H1 (cell line): Measurements from ENCODE around the gene PLCB1. TPM values are rescaled to one million over a fixed set of nuclear protein-coding genes. Genes with fewer than 3 reads are reported as not detected.

Experiments used
- CTCF ChIA-PET: fragments of 300-600 bp; sonication (Branson Sonifier 250); formaldehyde crosslinking; loops from one replicate; lab custom pipeline; 2021; ENCODE audit not compliant: partially characterized antibody; lab: Charles Lee
- POLR2A ChIA-PET: fragments of 300-600 bp; sonication (Branson Sonifier 250); formaldehyde crosslinking; loops from one replicate; lab custom pipeline; 2021; ENCODE audit warnings: inconsistent platforms; ENCODE audit not compliant: partially characterized antibody; lab: Charles Lee
- DNase-seq, 2 experiments: peaks; one replicate each; pipeline versions ENCODE4 v3.0.0 to v3.0.0-alpha.2; 2010 to 2022; ENCODE audit warnings: low spot score in 2 of 2, low read depth in 1 of 2, mixed read lengths in 1 of 2
- FAIRE-seq: peaks from 2 replicates; lab custom pipeline; 2011; peaks lifted over from hg19 to GRCh38; lab: Jason Lieb, UNC
- H2AFZ ChIP-seq: 2 replicates; pipeline ENCODE4 v1.8.1; 2012; ENCODE audit warnings: low read length, inconsistent platforms
- H2AK5ac ChIP-seq: 2 replicates; pipeline ENCODE4 v1.6.1; 2013; ENCODE audit warnings: low read depth, low read length
- H2BK120ac ChIP-seq: replicated peaks from 2 replicates; pipeline ENCODE3; 2013; ENCODE audit warnings: low read depth, low read length, inconsistent platforms
- H2BK12ac ChIP-seq: 2 replicates; pipeline ENCODE4 v1.6.1; 2013; ENCODE audit warnings: low read depth, low read length
- H2BK15ac ChIP-seq: 2 replicates; pipeline ENCODE4 v1.6.1; 2013; ENCODE audit warnings: low read length
- H2BK20ac ChIP-seq: 2 replicates; pipeline ENCODE4 v1.6.1; 2013; ENCODE audit warnings: low read length
- H2BK5ac ChIP-seq: 2 replicates; pipeline ENCODE4 v1.6.1; 2013; ENCODE audit warnings: low read depth, low read length
- H3K14ac ChIP-seq: 2 replicates; pipeline ENCODE4 v1.6.1; 2013; ENCODE audit warnings: inconsistent platforms; ENCODE audit not compliant: insufficient read length
- H3K18ac ChIP-seq: 2 replicates; pipeline ENCODE4 v1.6.1; 2013; ENCODE audit warnings: low read length; ENCODE audit errors: extremely low read depth
- H3K23ac ChIP-seq: 2 replicates; pipeline ENCODE4 v1.6.1; 2013; ENCODE audit warnings: inconsistent platforms; ENCODE audit not compliant: insufficient read length
- H3K23me2 ChIP-seq: 2 replicates; pipeline ENCODE4 v1.6.1; 2013; ENCODE audit warnings: low read depth, low read length
- H3K27ac ChIP-seq: 2 replicates; pipeline ENCODE4 v1.6.1; 2011; ENCODE audit warnings: low read depth, low read length, inconsistent platforms
- H3K27me3 ChIP-seq, 4 experiments: replicated peaks in 1 of 4; 1 replicate in 1 of 4; 2 replicates in 3 of 4; pipeline versions ENCODE4 v1.6.1 to v1.8.1; 2011 to 2013; ENCODE audit warnings: low read length in 3 of 4, mild to moderate bottlenecking in 3 of 4, inconsistent platforms in 2 of 4, mixed read lengths in 2 of 4, moderate library complexity in 1 of 4; ENCODE audit not compliant: control insufficient read depth in 3 of 4, insufficient read depth in 3 of 4; ENCODE audit errors: extremely low read depth in 1 of 4
- H3K36me3 ChIP-seq, 4 experiments: 2 replicates each; pipeline versions ENCODE4 v1.6.1 to v1.8.1; 2011 to 2013; ENCODE audit warnings: mild to moderate bottlenecking in 4 of 4, low read length in 3 of 4, moderate library complexity in 2 of 4, control low read depth in 1 of 4, inconsistent platforms in 1 of 4; ENCODE audit not compliant: insufficient read depth in 4 of 4, control insufficient read depth in 2 of 4
- H3K4ac ChIP-seq: replicated peaks from 2 replicates; pipeline ENCODE3; 2013; ENCODE audit warnings: low read length, low read depth, mixed read lengths, inconsistent platforms; ENCODE audit not compliant: insufficient read length
- H3K4me1 ChIP-seq, 4 experiments: replicated peaks in 1 of 4; 1 replicate in 1 of 4; 2 replicates in 3 of 4; pipeline versions ENCODE4 v1.6.1 to v1.8.1; 2011 to 2013; ENCODE audit warnings: low read length in 3 of 4, inconsistent platforms in 2 of 4, mixed read lengths in 1 of 4; ENCODE audit not compliant: insufficient read depth in 4 of 4, control insufficient read depth in 3 of 4
- H3K4me2 ChIP-seq, 2 experiments: 2 replicates each; pipeline versions ENCODE4 v1.6.1 to v1.8.1; 2011 to 2013; ENCODE audit warnings: low read depth in 2 of 2, low read length in 2 of 2, control low read depth in 1 of 2, inconsistent platforms in 1 of 2, mild to moderate bottlenecking in 1 of 2; ENCODE audit not compliant: insufficient read depth in 1 of 2
- H3K4me3 ChIP-seq, 4 experiments: fragments of 200-600, 300-600 bp in 1 of 4; sonication (generic), shearing (Covaris generic), sonication (Bioruptor Twin) in 1 of 4; 2 replicates each; pipeline versions ENCODE4 v1.5.1 to v1.8.1; 2011 to 2016; ENCODE audit warnings: low read length in 4 of 4, low read depth in 3 of 4, control low read depth in 2 of 4, inconsistent platforms in 2 of 4, mild to moderate bottlenecking in 2 of 4, mixed read lengths in 1 of 4, moderate library complexity in 1 of 4; ENCODE audit not compliant: insufficient read depth in 2 of 4; ENCODE audit errors: extremely low read depth in 1 of 4
- H3K56ac ChIP-seq: replicated peaks from 2 replicates; pipeline ENCODE3; 2013; ENCODE audit warnings: low read depth, mild to moderate bottlenecking, mixed read lengths, low read length, inconsistent platforms; ENCODE audit not compliant: insufficient read length
- H3K79me1 ChIP-seq: 2 replicates; pipeline ENCODE4 v1.6.1; 2013; ENCODE audit warnings: low read depth, low read length, control low read depth
- H3K79me2 ChIP-seq, 2 experiments: 2 replicates each; pipeline versions ENCODE4 v1.6.1 to v1.8.1; 2012 to 2013; ENCODE audit warnings: low read length in 2 of 2, mild to moderate bottlenecking in 2 of 2, inconsistent platforms in 1 of 2; ENCODE audit not compliant: insufficient read depth in 2 of 2, control insufficient read depth in 1 of 2
- H3K9ac ChIP-seq, 4 experiments: replicated peaks in 1 of 4; 1 replicate in 1 of 4; 2 replicates in 3 of 4; pipeline versions ENCODE4 v1.6.1 to v1.8.1; 2011 to 2013; ENCODE audit warnings: low read depth in 3 of 4, low read length in 3 of 4, control low read depth in 2 of 4, mild to moderate bottlenecking in 2 of 4, moderate library complexity in 2 of 4, inconsistent platforms in 1 of 4; ENCODE audit errors: extremely low read depth in 1 of 4
- H3K9me3 ChIP-seq, 2 experiments: 2 replicates each; pipeline versions ENCODE4 v1.6.1 to v1.8.1; 2012 to 2013; ENCODE audit warnings: mild to moderate bottlenecking in 2 of 2, moderate library complexity in 2 of 2, control low read depth in 1 of 2, inconsistent platforms in 1 of 2, low read depth in 1 of 2, low read length in 1 of 2, mixed read lengths in 1 of 2; ENCODE audit not compliant: insufficient read depth in 2 of 2
- H4K20me1 ChIP-seq, 2 experiments: replicated peaks in 1 of 2; 2 replicates each; pipeline versions ENCODE3 to v1.8.1; 2011 to 2013; ENCODE audit warnings: inconsistent platforms in 2 of 2, low read length in 2 of 2, mild to moderate bottlenecking in 1 of 2; ENCODE audit not compliant: insufficient read depth in 2 of 2, control insufficient read depth in 1 of 2
- H4K5ac ChIP-seq: 2 replicates; pipeline ENCODE4 v1.6.1; 2013; ENCODE audit warnings: low read length, low read depth, mixed read lengths, inconsistent platforms; ENCODE audit not compliant: insufficient read length
- H4K8ac ChIP-seq: 2 replicates; pipeline ENCODE4 v1.8.0; 2013; ENCODE audit warnings: mild to moderate bottlenecking, moderate library complexity, low read length, inconsistent platforms; ENCODE audit not compliant: insufficient read depth; ENCODE audit errors: extremely low read depth
- H4K91ac ChIP-seq: replicated peaks from 2 replicates; pipeline ENCODE3; 2013; ENCODE audit warnings: low read length, mixed read lengths, inconsistent platforms; ENCODE audit not compliant: insufficient read length
- CHD1 ChIP-seq: IDR thresholded peaks from 2 replicates; pipeline ENCODE4 v1.6.1; 2012; ENCODE audit warnings: low read depth, low read length, improper control_type of control experiment
- EGR1 ChIP-seq: IDR thresholded peaks from 2 replicates; pipeline ENCODE4 v1.6.1; 2011; ENCODE audit warnings: low read depth, low read length, borderline replicate concordance
- EP300 ChIP-seq, 2 experiments: IDR thresholded peaks; 1 replicate in 1 of 2; 2 replicates in 1 of 2; pipeline ENCODE4 v1.6.1; 2011 to 2012; ENCODE audit warnings: low read depth in 2 of 2, low read length in 2 of 2, mild to moderate bottlenecking in 2 of 2, borderline replicate concordance in 1 of 2, inconsistent platforms in 1 of 2, moderate library complexity in 1 of 2
- GABPA ChIP-seq: IDR thresholded peaks from 2 replicates; pipeline ENCODE4 v1.6.1; 2011; ENCODE audit warnings: mild to moderate bottlenecking, low read length, moderate library complexity, borderline replicate concordance; ENCODE audit not compliant: insufficient read depth
- KDM4A ChIP-seq: IDR thresholded peaks from one replicate; pipeline ENCODE4 v1.7.1; 2012; ENCODE audit warnings: low read depth, mild to moderate bottlenecking, moderate library complexity, low read length, inconsistent platforms; ENCODE audit not compliant: severe bottlenecking
- MAFK ChIP-seq: IDR thresholded peaks from 2 replicates; pipeline ENCODE4 v1.6.1; 2012; ENCODE audit warnings: low read depth, mild to moderate bottlenecking, improper control_type of control experiment, low read length
- NANOG ChIP-seq: IDR thresholded peaks from 2 replicates; pipeline ENCODE4 v1.6.1; 2011; ENCODE audit warnings: low read length, low read depth, mild to moderate bottlenecking, inconsistent platforms; ENCODE audit not compliant: insufficient read depth, poor library complexity, severe bottlenecking
- NRF1 ChIP-seq: IDR thresholded peaks from 2 replicates; pipeline ENCODE4 v1.6.1; 2011; ENCODE audit warnings: mild to moderate bottlenecking, low read depth, low read length, improper control_type of control experiment
- PHF8 ChIP-seq: fragments of 200-600 bp; sonication (generic); conservative IDR thresholded peaks from 2 replicates; pipeline ENCODE4 v1.7.1; 2012; ENCODE audit warnings: low read depth, mild to moderate bottlenecking, inconsistent platforms, low read length, moderate library complexity
- POLR2A ChIP-seq, 2 experiments: IDR thresholded peaks; 1 replicate in 1 of 2; 2 replicates in 1 of 2; pipeline ENCODE4 v1.6.1; 2011; ENCODE audit warnings: low read depth in 2 of 2, low read length in 2 of 2, mild to moderate bottlenecking in 2 of 2; ENCODE audit errors: control extremely low read depth in 1 of 2
- POLR2AphosphoS5 ChIP-seq: IDR thresholded peaks from 2 replicates; pipeline ENCODE4 v1.6.1; 2011; ENCODE audit warnings: low read depth, low read length
- RFX5 ChIP-seq: IDR thresholded peaks from 2 replicates; pipeline ENCODE4 v1.6.1; 2011; ENCODE audit warnings: low read depth, low read length, improper control_type of control experiment, borderline replicate concordance
- SIRT6 ChIP-seq: IDR thresholded peaks from one replicate; pipeline ENCODE4 v1.7.1; 2012; ENCODE audit warnings: low read length, inconsistent platforms
- SP1 ChIP-seq: IDR thresholded peaks from 2 replicates; pipeline ENCODE4 v1.6.1; 2011; ENCODE audit warnings: low read depth, low read length
- TAF1 ChIP-seq: IDR thresholded peaks from 2 replicates; pipeline ENCODE4 v1.6.1; 2011; ENCODE audit warnings: mild to moderate bottlenecking, low read depth, low read length
- WGBS, 2 experiments: shearing (Covaris generic) in 1 of 2; methylation state at CpG; one replicate each; pipeline versions ENCODE4 v1.1.6 to v1.1.7; 2013 to 2015; ENCODE audit warnings: low lambda C conversion rate in 2 of 2, mixed read lengths in 2 of 2, inconsistent platforms in 1 of 2, low coverage in 1 of 2, missing lambda C conversion rate in 1 of 2; ENCODE audit not compliant: insufficient replicate concordance in 2 of 2, insufficient coverage in 1 of 2, insufficient read length in 1 of 2; ENCODE audit errors: extremely low coverage in 1 of 2, missing lambda C conversion rate in 1 of 2; 5-methylcytosine and 5-hydroxymethylcytosine counted together
- polyA plus RNA-seq, 7 experiments: library from polyadenylated mRNA; depleted of rRNA in 3 of 7; stranded (reverse) in 5 of 7; unstranded in 2 of 7; fragments of >200 nt in 5 of 7; fragments of 200-250 nt in 2 of 7; gene quantifications; 1 replicate in 5 of 7; 2 replicates in 1 of 7; 4 replicates in 1 of 7; pipeline versions ENCODE4 v1.2.1 to v1.2.3, GENCODE V29; 2011 to 2013; ENCODE audit warnings: missing spikeins in 2 of 7, mixed read lengths in 2 of 7
- total RNA-seq: library from RNA; stranded (reverse); fragmentation: NEBNext Ultra II Directional; extraction: Animal tissue kit (Norgen Biotek cat#: 25700); gene quantifications from 2 replicates; pipeline ENCODE4 v1.2.1, GENCODE V29; 2021

Gene PLCB1
- total and polyA plus RNA-seq, 2 of the 8 experiments (the other 6 are each of a cell fraction or from before 2014, with no cell fraction given), result 2.6 to 9.1 TPM

- Histone ChIP-seq H3K23me2 (no peaks in the 10 kb centered on the region), H3K9ac (no peak overlapping the region), H3K14ac (no peak overlapping the region), H2BK120ac (no peak overlapping the region), H3K36me3 (no peaks in the 10 kb centered on the region), H3K18ac (no peak overlapping the region), H4K8ac (no peak overlapping the region), H2BK12ac (no peak overlapping the region), H3K27me3 (no peaks in the 10 kb centered on the region), H3K79me1 (no peaks in the 10 kb centered on the region), H3K27ac (no peak overlapping the region), H3K23ac (no peak overlapping the region), H2BK15ac (no peak overlapping the region; the same call in 1 of the 2 replicates), H3K4ac (no peak overlapping the region), H2AK5ac (no peak overlapping the region), H2BK5ac (no peak overlapping the region), H4K5ac (no peak overlapping the region), H2AFZ (no peak overlapping the region), H3K79me2 (no peaks in the 10 kb centered on the region), H3K4me1 (no peaks in the 10 kb centered on the region), H3K4me3 (no peak overlapping the region), H3K56ac (no peak overlapping the region), H4K20me1 (no peaks in the 10 kb centered on the region), H3K4me2 (no peak overlapping the region), H2BK20ac (no peak overlapping the region), H4K91ac (no peak overlapping the region), H3K9me3 (no peaks in the 10 kb centered on the region)
- ChIA-PET CTCF (interaction anchor here (1.2 kb wide), 1 partner anchor 23 kb away, joined by 3 read pairs; no protein-coding TSS in a partner anchor), POLR2A (no interaction called here)
- FAIRE-seq, result no peak
- whole genome bisulfite sequencing, 2 experiments, result 90% methylated on average over 4 of the region's 5 CpGs; no CpG with 5 or more reads in 1 of the 2 experiments
- DNase-seq, result no peak
- TF ChIP-seq TAF1 (no peak), SIRT6 (no peak), GABPA (no peak), RFX5 (no peak), CHD1 (no peak), KDM4A (no peak), EP300 (IDR thresholded peaks at IDR 0.05; ENCODE audit: borderline replicate concordance in 1 of 2, low read depth in 2 of 2, low read length in 2 of 2) (no peak), MAFK (no peak), PHF8 (no peak), NRF1 (no peak), POLR2AphosphoS5 (no peak), EGR1 (no peak), SP1 (no peak), NANOG (no peak), POLR2A (IDR thresholded peaks at IDR 0.05; ENCODE audit: control extremely low read depth in 1 of 2, low read depth in 2 of 2, low read length in 2 of 2) (no peak)
These were observed 317.1 kb downstream of the PLCB1 start for GRCh38 chr20:8449123-8449522.
